K562 (cell line): ENCODE results near the gene PHPT1. TPM values are rescaled to one million over a fixed set of nuclear protein-coding genes. Genes with fewer than 3 reads are reported as not detected.

Experiments
- ATAC-seq: fragments of 200-7000 bp; cut with Tn5 transposase; 3 replicates; pipeline ENCODE4 v1.9.1; 2020; ENCODE audit warnings: moderate library complexity
- BruUV-seq: library from RNA; stranded (reverse); fragments of 400-500 nt; replicated peaks from 2 replicates; lab custom pipeline; 2021; lab: Mats Ljungman, UMichigan
- CTCF ChIA-PET: fragments of 300-600 bp; formaldehyde crosslinking; extraction: SDS; loops from one replicate; lab custom pipeline; 2021; ENCODE audit warnings: low intra/inter-chr PET ratio; lab: Yijun Ruan, JAX
- POLR2A ChIA-PET: fragments of 300-600, 350-650 bp; sonication (Branson Sonifier 250); formaldehyde crosslinking; extraction: SDS; loops from one replicate; lab custom pipeline; 2021; ENCODE audit warnings: antibody characterized with exemption, inconsistent platforms; lab: Yijun Ruan, JAX
- DNase-seq, 4 experiments: peaks; one replicate each; pipeline versions ENCODE4 v3.0.0 to v3.0.0-alpha.2; 2011 to 2018; ENCODE audit warnings: low spot score in 3 of 4, mixed read lengths in 3 of 4; ENCODE audit errors: extremely low read depth in 1 of 4
- FAIRE-seq: peaks from 2 replicates; lab custom pipeline; 2011; peaks lifted over from hg19 to GRCh38; lab: Jason Lieb, UNC
- H2AFZ ChIP-seq: 2 replicates; pipeline ENCODE4 v1.6.0; 2011; ENCODE audit warnings: low read depth, low read length, control low read depth, inconsistent platforms
- H3K27ac ChIP-seq: fragments of 200-600 bp; 3 replicates; pipeline ENCODE4 v1.8.0; 2011; ENCODE audit warnings: low read depth, mild to moderate bottlenecking, control low read depth, inconsistent platforms, low read length, moderate library complexity, mixed read lengths; ENCODE audit errors: extremely low read depth
- H3K27me3 ChIP-seq, 2 experiments: fragments of 300-600 bp in 1 of 2; 2 replicates in 1 of 2; 3 replicates in 1 of 2; pipeline versions ENCODE4 v1.6.0 to v1.8.0; 2011; ENCODE audit warnings: inconsistent platforms in 2 of 2, low read length in 2 of 2, mild to moderate bottlenecking in 1 of 2, mixed read lengths in 1 of 2, moderate library complexity in 1 of 2; ENCODE audit not compliant: control insufficient read depth in 2 of 2, insufficient read depth in 2 of 2
- H3K36me3 ChIP-seq: fragments of 300-600 bp; 3 replicates; pipeline ENCODE4 v1.8.0; 2011; ENCODE audit warnings: mild to moderate bottlenecking, low read length, inconsistent platforms; ENCODE audit not compliant: control insufficient read depth, insufficient read depth
- H3K4me1 ChIP-seq, 2 experiments: fragments of 200-600 bp in 1 of 2; replicated peaks in 1 of 2; 2 replicates in 1 of 2; 3 replicates in 1 of 2; pipeline versions ENCODE4 v1.5.1 to v1.8.0; 2011; ENCODE audit warnings: inconsistent platforms in 2 of 2, low read length in 2 of 2, mild to moderate bottlenecking in 1 of 2, mixed read lengths in 1 of 2, moderate library complexity in 1 of 2; ENCODE audit not compliant: control insufficient read depth in 2 of 2, insufficient read depth in 2 of 2
- H3K4me2 ChIP-seq: 2 replicates; pipeline ENCODE4 v1.6.1; 2011; ENCODE audit warnings: low read length, control low read depth, inconsistent platforms, mixed read lengths; ENCODE audit not compliant: insufficient read depth
- H3K4me3 ChIP-seq: fragments of 200-600 bp; sonication (generic), shearing (Covaris generic); 2 replicates; pipeline ENCODE4 v1.5.1; 2016; ENCODE audit warnings: control low read depth, inconsistent platforms
- H3K79me2 ChIP-seq: fragments of 200-600 bp; 3 replicates; pipeline ENCODE4 v1.8.0; 2011; ENCODE audit warnings: low read length, inconsistent platforms; ENCODE audit not compliant: control insufficient read depth, insufficient read depth
- H3K9ac ChIP-seq, 2 experiments: 2 replicates each; pipeline versions ENCODE4 v1.6.0 to v1.6.1; 2011; ENCODE audit warnings: low read depth in 2 of 2, low read length in 2 of 2, control low read depth in 1 of 2, inconsistent platforms in 1 of 2, mild to moderate bottlenecking in 1 of 2, mixed read lengths in 1 of 2; ENCODE audit not compliant: insufficient read depth in 1 of 2
- H3K9me1 ChIP-seq: one replicate; pipeline ENCODE4 v1.6.0; 2011; ENCODE audit warnings: inconsistent platforms, mild to moderate bottlenecking, low read length, moderate library complexity; ENCODE audit not compliant: control insufficient read depth, insufficient read depth
- H3K9me3 ChIP-seq: replicated peaks from 2 replicates; pipeline ENCODE4 v1.5.1; 2011; ENCODE audit warnings: low read depth, low read length, inconsistent platforms; ENCODE audit not compliant: control insufficient read depth, insufficient read depth
- H4K20me1 ChIP-seq: replicated peaks from 2 replicates; pipeline ENCODE4 v1.6.1; 2011; ENCODE audit warnings: low read length, inconsistent platforms, mixed read lengths; ENCODE audit not compliant: control insufficient read depth, insufficient read depth
- BMI1 ChIP-seq: fragments of 150-350 bp; IDR thresholded peaks from 2 replicates; pipeline ENCODE4 v1.6.1; 2014; ENCODE audit warnings: low read length
- CBFB ChIP-seq: sonication (generic); formaldehyde crosslinking; IDR thresholded peaks from 2 replicates; pipeline ENCODE4 v1.4.0; 2020; ENCODE audit warnings: mild to moderate bottlenecking, missing genetic modification reagents
- ESRRA ChIP-seq: fragments of 450-650 bp; IDR thresholded peaks from 2 replicates; pipeline ENCODE4 v1.6.1; 2014; ENCODE audit warnings: low read depth, mild to moderate bottlenecking, moderate library complexity, borderline replicate concordance
- KDM5B ChIP-seq: fragments of 200-600 bp; sonication (generic); IDR thresholded peaks from 2 replicates; pipeline ENCODE4 v1.6.1; 2012; ENCODE audit warnings: low read depth, mild to moderate bottlenecking, moderate library complexity, low read length, control low read depth, inconsistent platforms; ENCODE audit not compliant: insufficient replicate concordance
- NCOA6 ChIP-seq: fragments of 450-650 bp; IDR thresholded peaks from 2 replicates; pipeline ENCODE4 v1.6.1; 2017; ENCODE audit warnings: mild to moderate bottlenecking
- TSC22D4 ChIP-seq: fragments of 450-650 bp; IDR thresholded peaks from 2 replicates; pipeline ENCODE4 v1.6.1; 2016; ENCODE audit warnings: missing genetic modification characterization, missing biosample characterization, control low read depth
- ZBTB17 ChIP-seq: fragments of 450-650 bp; formaldehyde crosslinking; IDR thresholded peaks from 2 replicates; pipeline ENCODE4 v1.4.0; 2020; ENCODE audit warnings: mild to moderate bottlenecking
- ZNF121 ChIP-seq: sonication (generic); formaldehyde crosslinking; conservative IDR thresholded peaks from 2 replicates; pipeline ENCODE4 v1.8.0; 2022; ENCODE audit warnings: missing genetic modification reagents
- WGBS: fragments of 100-300 bp; shearing (Covaris generic); methylation state at CpG from one replicate; pipeline ENCODE4 v1.1.6; 2016; ENCODE audit warnings: low coverage, mixed read lengths; ENCODE audit not compliant: insufficient coverage; ENCODE audit errors: missing lambda C conversion rate; 5-methylcytosine and 5-hydroxymethylcytosine counted together
- in situ Hi-C: fragments of 300-500 bp; cut with MboI; formaldehyde crosslinking; loops from 4 replicates; pipeline ENCODE4 v1.15.0; 2018; ENCODE audit warnings: inconsistent platforms, mixed read lengths
- intact Hi-C: fragments of 100-400 bp; cut with micrococcal nuclease; formaldehyde crosslinking; loops from 2 replicates; pipeline ENCODE4 v1.14.2; 2022
- polyA plus RNA-seq, 8 experiments: library from polyadenylated mRNA; depleted of rRNA in 4 of 8; stranded (reverse) in 5 of 8; unstranded in 3 of 8; fragments of >200 nt; fragmentation: Nextera tagmentation in 2 of 8; fragmentation: Illumina TruSeq in 1 of 8; extraction: Ambion mirVana in 2 of 8; extraction: Trizol in 1 of 8; gene quantifications; 2 replicates each; pipeline versions ENCODE4 v1.2.1 to v1.2.3, GENCODE V29; 2011 to 2014; ENCODE audit warnings: inconsistent platforms in 1 of 8, missing spikeins in 1 of 8
- total RNA-seq, 7 experiments: library from RNA; depleted of rRNA in 6 of 7; stranded (reverse); fragments of >200 nt in 6 of 7; fragmentation: Illumina TruSeq in 2 of 7; extraction: Trizol in 2 of 7; gene quantifications; 2 replicates each; pipeline versions ENCODE4 v1.2.1 to v1.2.3, GENCODE V29; 2011 to 2021; ENCODE audit warnings: low replicate concordance in 1 of 7
- TF ChIP-seq, protein P1 (sequence below): fragments of 450-650 bp; IDR thresholded peaks from 2 replicates; pipeline ENCODE4 v1.7.1; 2018; ENCODE audit warnings: mild to moderate bottlenecking, low read depth; ENCODE audit not compliant: partially characterized antibody
- TF ChIP-seq, protein P2 (sequence below), 2 experiments: fragments of 450-650 bp in 1 of 2; sonication (generic) in 1 of 2; formaldehyde crosslinking in 1 of 2; IDR thresholded peaks; 2 replicates each; pipeline versions ENCODE4 v1.7.1 to v1.9.0; 2016 to 2022; ENCODE audit warnings: inconsistent platforms in 1 of 2, mild to moderate bottlenecking in 1 of 2, missing genetic modification reagents in 1 of 2

Gene PHPT1
- total and polyA plus RNA-seq, 9 of the 15 experiments (the other 6 are each of a cell fraction or from before 2014, with no cell fraction given) = 20.9 to 166 (median 129) TPM

DNA sequence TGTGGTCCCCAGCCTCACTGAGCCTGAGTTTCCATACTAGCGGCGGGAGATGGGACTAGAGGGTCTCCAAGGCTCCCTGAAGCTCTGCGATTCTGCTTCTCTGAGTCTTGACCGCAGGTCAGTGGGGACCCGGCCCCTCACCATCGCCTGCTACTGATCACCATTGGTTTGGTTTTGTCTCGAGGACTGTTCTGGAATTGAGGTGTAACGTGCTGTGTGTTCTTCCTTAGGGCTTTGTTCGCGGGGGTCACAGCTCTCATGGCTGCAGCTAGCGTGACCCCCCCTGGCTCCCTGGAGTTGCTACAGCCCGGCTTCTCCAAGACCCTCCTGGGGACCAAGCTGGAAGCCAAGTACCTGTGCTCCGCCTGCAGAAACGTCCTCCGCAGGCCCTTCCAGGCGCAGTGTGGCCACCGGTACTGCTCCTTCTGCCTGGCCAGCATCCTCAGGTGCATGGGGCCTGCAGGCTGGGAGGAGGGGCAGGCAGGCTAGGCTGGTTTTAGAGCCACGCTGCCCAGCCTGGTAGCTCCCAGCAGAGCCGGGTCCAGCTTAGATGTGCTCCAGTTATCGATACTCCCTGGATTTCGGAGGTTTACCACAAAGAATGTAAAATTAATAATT lies 49.4 kb downstream of the PHPT1 start:
- FAIRE-seq (no peak), ATAC-seq (no peak), DNase-seq (no peak)
- ChIA-PET POLR2A (interaction anchor here (0.6 to 1.3 kb wide), 6 partner anchors 10 to 76 kb away, joined by 3 to 5 read pairs (median 3); no protein-coding TSS in a partner anchor), CTCF (no interaction called here)
- in situ Hi-C loops (no loop called here), intact Hi-C loops (no loop called here)
- Histone ChIP-seq H3K27ac (no peak overlapping the region), H3K4me2 (no peak overlapping the region), H3K9me1 (peaks cover 3% of the 10 kb centered on the region), H4K20me1 (peaks cover 9% of the 10 kb centered on the region), H3K79me2 (peaks cover 33% of the 10 kb centered on the region), H3K27me3 (no peaks in the 10 kb centered on the region), H3K36me3 (peaks cover 72% of the 10 kb centered on the region), H3K4me3 (no peak overlapping the region), H3K9ac (peak overlapping the region in 1 of 2 experiments; percentile 50; a peak in 1 of 4 replicates), H3K9me3 (no peaks in the 10 kb centered on the region), H3K4me1 (peaks cover 0 to 11% of the 10 kb centered on the region in 2 experiments; a peak in 2 of 5 replicates), H2AFZ (no peak overlapping the region)
- 92% methylated on average over 17 of the region's 21 CpGs for WGBS
- BruUV-seq = no TSS peak
- no peak for TF ChIP-seq NCOA6
- TF ChIP-seq ZBTB17 (CRISPR knock-in tag) = no peak
- TF ChIP-seq ESRRA = no peak
- no peak for TF ChIP-seq CBFB (CRISPR knock-in tag)
- no peak for TF ChIP-seq TSC22D4
- TF ChIP-seq KDM5B = no peak
- TF ChIP-seq, protein P1, sequence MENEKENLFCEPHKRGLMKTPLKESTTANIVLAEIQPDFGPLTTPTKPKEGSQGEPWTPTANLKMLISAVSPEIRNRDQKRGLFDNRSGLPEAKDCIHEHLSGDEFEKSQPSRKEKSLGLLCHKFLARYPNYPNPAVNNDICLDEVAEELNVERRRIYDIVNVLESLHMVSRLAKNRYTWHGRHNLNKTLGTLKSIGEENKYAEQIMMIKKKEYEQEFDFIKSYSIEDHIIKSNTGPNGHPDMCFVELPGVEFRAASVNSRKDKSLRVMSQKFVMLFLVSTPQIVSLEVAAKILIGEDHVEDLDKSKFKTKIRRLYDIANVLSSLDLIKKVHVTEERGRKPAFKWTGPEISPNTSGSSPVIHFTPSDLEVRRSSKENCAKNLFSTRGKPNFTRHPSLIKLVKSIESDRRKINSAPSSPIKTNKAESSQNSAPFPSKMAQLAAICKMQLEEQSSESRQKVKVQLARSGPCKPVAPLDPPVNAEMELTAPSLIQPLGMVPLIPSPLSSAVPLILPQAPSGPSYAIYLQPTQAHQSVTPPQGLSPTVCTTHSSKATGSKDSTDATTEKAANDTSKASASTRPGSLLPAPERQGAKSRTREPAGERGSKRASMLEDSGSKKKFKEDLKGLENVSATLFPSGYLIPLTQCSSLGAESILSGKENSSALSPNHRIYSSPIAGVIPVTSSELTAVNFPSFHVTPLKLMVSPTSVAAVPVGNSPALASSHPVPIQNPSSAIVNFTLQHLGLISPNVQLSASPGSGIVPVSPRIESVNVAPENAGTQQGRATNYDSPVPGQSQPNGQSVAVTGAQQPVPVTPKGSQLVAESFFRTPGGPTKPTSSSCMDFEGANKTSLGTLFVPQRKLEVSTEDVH = no peak
- no peak for TF ChIP-seq BMI1
- no peak for TF ChIP-seq ZNF121 (CRISPR knock-in tag)
- TF ChIP-seq, protein P2, sequence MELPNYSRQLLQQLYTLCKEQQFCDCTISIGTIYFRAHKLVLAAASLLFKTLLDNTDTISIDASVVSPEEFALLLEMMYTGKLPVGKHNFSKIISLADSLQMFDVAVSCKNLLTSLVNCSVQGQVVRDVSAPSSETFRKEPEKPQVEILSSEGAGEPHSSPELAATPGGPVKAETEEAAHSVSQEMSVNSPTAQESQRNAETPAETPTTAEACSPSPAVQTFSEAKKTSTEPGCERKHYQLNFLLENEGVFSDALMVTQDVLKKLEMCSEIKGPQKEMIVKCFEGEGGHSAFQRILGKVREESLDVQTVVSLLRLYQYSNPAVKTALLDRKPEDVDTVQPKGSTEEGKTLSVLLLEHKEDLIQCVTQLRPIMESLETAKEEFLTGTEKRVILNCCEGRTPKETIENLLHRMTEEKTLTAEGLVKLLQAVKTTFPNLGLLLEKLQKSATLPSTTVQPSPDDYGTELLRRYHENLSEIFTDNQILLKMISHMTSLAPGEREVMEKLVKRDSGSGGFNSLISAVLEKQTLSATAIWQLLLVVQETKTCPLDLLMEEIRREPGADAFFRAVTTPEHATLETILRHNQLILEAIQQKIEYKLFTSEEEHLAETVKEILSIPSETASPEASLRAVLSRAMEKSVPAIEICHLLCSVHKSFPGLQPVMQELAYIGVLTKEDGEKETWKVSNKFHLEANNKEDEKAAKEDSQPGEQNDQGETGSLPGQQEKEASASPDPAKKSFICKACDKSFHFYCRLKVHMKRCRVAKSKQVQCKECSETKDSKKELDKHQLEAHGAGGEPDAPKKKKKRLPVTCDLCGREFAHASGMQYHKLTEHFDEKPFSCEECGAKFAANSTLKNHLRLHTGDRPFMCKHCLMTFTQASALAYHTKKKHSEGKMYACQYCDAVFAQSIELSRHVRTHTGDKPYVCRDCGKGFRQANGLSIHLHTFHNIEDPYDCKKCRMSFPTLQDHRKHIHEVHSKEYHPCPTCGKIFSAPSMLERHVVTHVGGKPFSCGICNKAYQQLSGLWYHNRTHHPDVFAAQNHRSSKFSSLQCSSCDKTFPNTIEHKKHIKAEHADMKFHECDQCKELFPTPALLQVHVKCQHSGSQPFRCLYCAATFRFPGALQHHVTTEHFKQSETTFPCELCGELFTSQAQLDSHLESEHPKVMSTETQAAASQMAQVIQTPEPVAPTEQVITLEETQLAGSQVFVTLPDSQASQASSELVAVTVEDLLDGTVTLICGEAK (IDR thresholded peaks at IDR 0.05) = no peak
- TF ChIP-seq, protein P2 (CRISPR knock-in tag; IDR thresholded peaks at IDR 0.05) = no peak
